ENCODE measurements around the gene ADAMTS10. TPM values are rescaled to one million over a fixed set of nuclear protein-coding genes. Genes with fewer than 3 reads are reported as not detected.

Gene ADAMTS10
- total and polyA plus RNA-seq, 2 of the 13 experiments (the other 11 are each of a cell fraction or from before 2014, with no cell fraction given) = 0.49 to 1.7 TPM

- no peak for TF ChIP-seq ZNF691 (CRISPR knock-in tag; IDR thresholded peaks at IDR 0.05; ENCODE audit: borderline replicate concordance, low read depth)
- no peak for TF ChIP-seq ZNF431 (CRISPR knock-in tag; IDR thresholded peaks at IDR 0.05; ENCODE audit: borderline replicate concordance, low read depth)
- no peak for TF ChIP-seq ZNF646 (CRISPR knock-in tag; IDR thresholded peaks at IDR 0.05)
- no peak for TF ChIP-seq THAP8 (CRISPR knock-in tag; IDR thresholded peaks at IDR 0.05; ENCODE audit: borderline replicate concordance)
- no peak for TF ChIP-seq PHF8 (CRISPR knock-in tag; IDR thresholded peaks at IDR 0.05)
Measured at GRCh38 chr19:8626842-8627241, 16.3 kb upstream of the ADAMTS10 start (continued).

Data from HepG2 (cell line).